Activated CD4-positive, alpha-beta T cell treated with anti-CD3 and anti-CD28 coated beads, Interleukin-2, amount 10 ng/mL, durations not matched to agents 7 days and 5 days (primary cell): ENCODE data around the gene TINCR. TPM values are rescaled to one million over a fixed set of nuclear protein-coding genes. Genes with fewer than 3 reads are reported as not detected.
"Not testable (repeated sequence)": the region's sequence is repeated elsewhere in the genome, so short reads cannot be mapped to it uniquely, and the experiment has no call there.

Experiments used
- CTCF ChIA-PET: fragments of 350-600 bp; sonication (Branson Sonifier 250); formaldehyde crosslinking; loops from one replicate; lab custom pipeline; 2021; ENCODE audit warnings: antibody characterized with exemption; lab: Charles Lee
- POLR2A ChIA-PET: fragments of 350-600 bp; sonication (Branson Sonifier 250); formaldehyde crosslinking; loops from one replicate; lab custom pipeline; 2021; ENCODE audit warnings: antibody characterized with exemption; lab: Charles Lee
- DNase-seq: peaks from one replicate; pipeline ENCODE4 v3.0.0-alpha.2; 2020
- H3K27ac Mint-ChIP-seq: one replicate; pipeline ENCODE4 v1.8.0; 2021; ENCODE audit warnings: mild to moderate bottlenecking, moderate library complexity, mixed read lengths
- H3K27me3 Mint-ChIP-seq: one replicate; pipeline ENCODE4 v1.8.0; 2021; ENCODE audit warnings: mixed read lengths
- H3K36me3 Mint-ChIP-seq: one replicate; pipeline ENCODE4 v1.8.0; 2021; ENCODE audit warnings: low read depth, mixed read lengths
- H3K4me1 Mint-ChIP-seq: one replicate; pipeline ENCODE4 v1.8.0; 2021; ENCODE audit warnings: mixed read lengths
- H3K4me3 Mint-ChIP-seq: one replicate; pipeline ENCODE4 v1.8.0; 2021; ENCODE audit warnings: mild to moderate bottlenecking, moderate library complexity, mixed read lengths
- H3K9me3 Mint-ChIP-seq: one replicate; pipeline ENCODE4 v1.8.0; 2021; ENCODE audit warnings: mixed read lengths
- total RNA-seq, 2 experiments: library from RNA; stranded (reverse); gene quantifications; one replicate each; pipeline ENCODE4 v1.2.3, GENCODE V29; 2021

Gene TINCR
- total RNA-seq: under 1 TPM; 0.40 to 0.58 TPM

GRCh38 chr19:5567360-5567969 lies at the start of gene TINCR:
Gene TINCR, minus strand, starts transcription at chr19:5567953.
- no peaks in the 10 kb centered on the region for H3K9me3 Mint-ChIP-seq
- H3K36me3 Mint-ChIP-seq: no peaks in the 10 kb centered on the region
- ChIA-PET POLR2A (no interaction called here), CTCF (no interaction called here)
- H3K4me1 Mint-ChIP-seq: no peaks in the 10 kb centered on the region
- peaks cover 7% of the 10 kb centered on the region for H3K27me3 Mint-ChIP-seq
- no peak within 1 kb of the TSS for H3K4me3 Mint-ChIP-seq
- DNase-seq: no peak
- no peak within 1 kb of the TSS for H3K27ac Mint-ChIP-seq

GRCh38 chr19:5617080-5617479 lies 49.3 kb upstream of the TINCR start:
- POLR2A ChIA-PET: no interaction called here
- Mint-ChIP-seq H3K4me3 (no peak overlapping the region), H3K27me3 (no peaks in the 10 kb centered on the region), H3K9me3 (no peaks in the 10 kb centered on the region), H3K27ac (no peak overlapping the region), H3K4me1 (peaks cover 38% of the 10 kb centered on the region), H3K36me3 (peaks cover 76% of the 10 kb centered on the region)
- no peak for DNase-seq
- CTCF ChIA-PET: no interaction called here

GRCh38 chr19:5615756-5616327 lies 48.1 kb upstream of the TINCR start:
- no peaks in the 10 kb centered on the region for H3K27me3 Mint-ChIP-seq
- H3K9me3 Mint-ChIP-seq: no peaks in the 10 kb centered on the region
- ChIA-PET CTCF (interaction anchor here (1.0 kb wide), 1 partner anchor 74 kb away, joined by 3 read pairs; the partner anchor contains the start of gene RPL36), POLR2A (no interaction called here)
- peaks cover 77% of the 10 kb centered on the region for H3K36me3 Mint-ChIP-seq
- H3K4me1 Mint-ChIP-seq: peaks cover 30% of the 10 kb centered on the region
- H3K27ac Mint-ChIP-seq: no peak overlapping the region
- no peak for DNase-seq
- H3K4me3 Mint-ChIP-seq: no peak overlapping the region

GRCh38 chr19:5612891-5613865 lies 45.4 kb upstream of the TINCR start:
- peaks cover 76% of the 10 kb centered on the region for H3K36me3 Mint-ChIP-seq
- no peak overlapping the region for H3K4me3 Mint-ChIP-seq
- no peak overlapping the region for H3K27ac Mint-ChIP-seq
- H3K9me3 Mint-ChIP-seq: no peaks in the 10 kb centered on the region
- POLR2A ChIA-PET: no interaction called here
- CTCF ChIA-PET: interaction anchor here (1.4 to 1.5 kb wide), 2 partner anchors 17 to 77 kb away, joined by 4 read pairs; partner anchors contain the start of gene RPL36
- no peaks in the 10 kb centered on the region for H3K27me3 Mint-ChIP-seq
- DNase-seq: no peak
- peaks cover 8% of the 10 kb centered on the region for H3K4me1 Mint-ChIP-seq

GRCh38 chr19:5609881-5610448 lies 42.2 kb upstream of the TINCR start:
- Mint-ChIP-seq H3K27me3 (no peaks in the 10 kb centered on the region), H3K9me3 (no peaks in the 10 kb centered on the region), H3K4me1 (peaks cover 1% of the 10 kb centered on the region), H3K36me3 (peaks cover 75% of the 10 kb centered on the region), H3K4me3 (no peak overlapping the region), H3K27ac (no peak overlapping the region)
- ChIA-PET CTCF (interaction anchor here (0.9 kb wide), 2 partner anchors 14 to 51 kb away, joined by 3 read pairs; no protein-coding TSS in a partner anchor), POLR2A (no interaction called here)
- DNase-seq: no peak

- H3K9me3 Mint-ChIP-seq, H3K4me1 Mint-ChIP-seq, H3K27me3 Mint-ChIP-seq, POLR2A ChIA-PET, H3K27ac Mint-ChIP-seq, H3K4me3 Mint-ChIP-seq, DNase-seq: not testable (repeated sequence)
- CTCF ChIA-PET: interaction anchor here (0.6 to 0.9 kb wide), 2 partner anchors 13 to 1823 kb away, joined by 3 read pairs; no protein-coding TSS in a partner anchor
- peaks cover 76% of the 10 kb centered on the region for H3K36me3 Mint-ChIP-seq
These were observed 41.0 kb upstream of the TINCR start for GRCh38 chr19:5608766-5609165.

GRCh38 chr19:5608291-5608690 lies 40.5 kb upstream of the TINCR start:
- Mint-ChIP-seq H3K4me3 (no peak overlapping the region), H3K4me1 (no peaks in the 10 kb centered on the region), H3K27ac (no peak overlapping the region), H3K36me3 (peaks cover 76% of the 10 kb centered on the region), H3K27me3 (no peaks in the 10 kb centered on the region), H3K9me3 (no peaks in the 10 kb centered on the region)
- CTCF ChIA-PET: interaction anchor here (0.6 kb wide), 1 partner anchor 1823 kb away, joined by 3 read pairs; no protein-coding TSS in a partner anchor
- POLR2A ChIA-PET: no interaction called here
- no peak for DNase-seq

GRCh38 chr19:5607318-5608275 lies 39.8 kb upstream of the TINCR start:
- ChIA-PET CTCF (no interaction called here), POLR2A (interaction anchor here (0.7 kb wide), 1 partner anchor 462 kb away, joined by 3 read pairs; no protein-coding TSS in a partner anchor)
- H3K27ac Mint-ChIP-seq: no peak overlapping the region
- no peaks in the 10 kb centered on the region for H3K4me1 Mint-ChIP-seq
- DNase-seq: no peak
- H3K27me3 Mint-ChIP-seq: no peaks in the 10 kb centered on the region
- H3K9me3 Mint-ChIP-seq: no peaks in the 10 kb centered on the region
- H3K4me3 Mint-ChIP-seq: no peak overlapping the region
- peaks cover 71% of the 10 kb centered on the region for H3K36me3 Mint-ChIP-seq

- Mint-ChIP-seq H3K4me1 (no peaks in the 10 kb centered on the region), H3K9me3 (no peaks in the 10 kb centered on the region), H3K36me3 (peaks cover 66% of the 10 kb centered on the region), H3K27me3 (no peaks in the 10 kb centered on the region), H3K27ac (no peak overlapping the region), H3K4me3 (no peak overlapping the region)
- no peak for DNase-seq
- CTCF ChIA-PET: interaction anchor here (1.7 kb wide), 1 partner anchor 21 kb away, joined by 3 read pairs; no protein-coding TSS in a partner anchor
- POLR2A ChIA-PET: no interaction called here
These were observed 37.6 kb upstream of the TINCR start for GRCh38 chr19:5605362-5605761.

- ChIA-PET POLR2A (no interaction called here), CTCF (no interaction called here)
- Mint-ChIP-seq H3K27ac (no peak overlapping the region), H3K9me3 (no peaks in the 10 kb centered on the region), H3K4me1 (no peaks in the 10 kb centered on the region), H3K4me3 (no peak overlapping the region), H3K36me3 (peaks cover 68% of the 10 kb centered on the region), H3K27me3 (no peaks in the 10 kb centered on the region)
- DNase-seq: no peak
These were observed 35.9 kb upstream of the TINCR start for GRCh38 chr19:5603626-5604025.

- ChIA-PET CTCF (no interaction called here), POLR2A (no interaction called here)
- DNase-seq: no peak
- no peaks in the 10 kb centered on the region for H3K9me3 Mint-ChIP-seq
- no peaks in the 10 kb centered on the region for H3K4me1 Mint-ChIP-seq
- no peak overlapping the region for H3K4me3 Mint-ChIP-seq
- no peaks in the 10 kb centered on the region for H3K27me3 Mint-ChIP-seq
- no peak overlapping the region for H3K27ac Mint-ChIP-seq
- peaks cover 63% of the 10 kb centered on the region for H3K36me3 Mint-ChIP-seq
These were observed 33.0 kb upstream of the TINCR start for GRCh38 chr19:5600797-5601196.
